Fibroblast of pulmonary artery (primary cell): ENCODE data around the gene ANKRD18A.
"Not testable (repeated sequence)": the region's sequence is repeated elsewhere in the genome, so short reads cannot be mapped to it uniquely, and the experiment has no call there.

Experiments
- DNase-seq: peaks from one replicate; pipeline ENCODE4 v3.0.0-alpha.2; 2010; ENCODE audit warnings: low read depth
- H3K4me3 ChIP-seq: replicated peaks from 2 replicates; pipeline ENCODE4 v1.5.1; 2011; ENCODE audit warnings: low read depth, mild to moderate bottlenecking, control low read depth, low read length, moderate library complexity
- TF ChIP-seq, protein P1 (sequence below): IDR thresholded peaks from 2 replicates; pipeline ENCODE4 v1.5.1; 2011; ENCODE audit warnings: mild to moderate bottlenecking, control low read depth, low read length, inconsistent platforms; ENCODE audit errors: missing control alignments

ANKRD18A gene

DNA sequence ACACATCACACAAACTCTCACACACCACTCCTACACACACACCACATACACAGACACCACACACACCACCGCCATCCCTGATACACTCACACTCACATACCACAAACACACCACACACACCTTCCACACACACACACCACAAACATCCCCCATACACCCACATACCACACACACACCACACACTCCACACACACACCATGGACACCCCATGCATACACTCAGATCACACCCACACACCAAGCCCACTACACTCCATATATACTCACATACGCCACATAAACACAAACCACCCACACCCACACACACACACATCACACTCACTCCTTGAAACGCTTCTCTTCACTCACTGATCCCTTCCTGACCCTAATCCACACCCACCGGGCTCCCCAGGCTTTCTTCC is 9.1 kb upstream of the ANKRD18A start:
- H3K4me3 ChIP-seq = no peak overlapping the region
- TF ChIP-seq, protein P1, sequence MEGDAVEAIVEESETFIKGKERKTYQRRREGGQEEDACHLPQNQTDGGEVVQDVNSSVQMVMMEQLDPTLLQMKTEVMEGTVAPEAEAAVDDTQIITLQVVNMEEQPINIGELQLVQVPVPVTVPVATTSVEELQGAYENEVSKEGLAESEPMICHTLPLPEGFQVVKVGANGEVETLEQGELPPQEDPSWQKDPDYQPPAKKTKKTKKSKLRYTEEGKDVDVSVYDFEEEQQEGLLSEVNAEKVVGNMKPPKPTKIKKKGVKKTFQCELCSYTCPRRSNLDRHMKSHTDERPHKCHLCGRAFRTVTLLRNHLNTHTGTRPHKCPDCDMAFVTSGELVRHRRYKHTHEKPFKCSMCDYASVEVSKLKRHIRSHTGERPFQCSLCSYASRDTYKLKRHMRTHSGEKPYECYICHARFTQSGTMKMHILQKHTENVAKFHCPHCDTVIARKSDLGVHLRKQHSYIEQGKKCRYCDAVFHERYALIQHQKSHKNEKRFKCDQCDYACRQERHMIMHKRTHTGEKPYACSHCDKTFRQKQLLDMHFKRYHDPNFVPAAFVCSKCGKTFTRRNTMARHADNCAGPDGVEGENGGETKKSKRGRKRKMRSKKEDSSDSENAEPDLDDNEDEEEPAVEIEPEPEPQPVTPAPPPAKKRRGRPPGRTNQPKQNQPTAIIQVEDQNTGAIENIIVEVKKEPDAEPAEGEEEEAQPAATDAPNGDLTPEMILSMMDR = no peak
- no peak for DNase-seq

DNA sequence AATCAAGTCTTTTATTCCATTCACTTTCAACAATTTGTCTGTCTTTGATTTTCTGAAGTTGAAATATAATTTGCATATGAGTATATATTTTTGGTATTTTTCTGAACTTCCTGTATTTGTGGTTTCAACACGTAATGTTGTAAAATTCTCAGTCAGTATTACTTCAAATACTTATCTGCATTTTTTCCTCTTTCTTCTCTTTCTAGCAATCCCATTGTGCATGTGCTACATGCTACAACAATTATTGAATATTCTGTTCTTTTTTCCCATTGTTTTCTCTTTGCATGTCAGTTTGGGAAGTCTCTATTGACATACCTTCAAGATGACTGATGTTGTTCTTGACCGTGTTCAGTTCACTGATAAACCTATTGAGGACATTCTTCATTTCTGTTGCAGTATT is 5.6 kb upstream of the ANKRD18A start:
- DNase-seq = no peak
- H3K4me3 ChIP-seq = no peak overlapping the region
- TF ChIP-seq, protein P1 = no peak

DNA sequence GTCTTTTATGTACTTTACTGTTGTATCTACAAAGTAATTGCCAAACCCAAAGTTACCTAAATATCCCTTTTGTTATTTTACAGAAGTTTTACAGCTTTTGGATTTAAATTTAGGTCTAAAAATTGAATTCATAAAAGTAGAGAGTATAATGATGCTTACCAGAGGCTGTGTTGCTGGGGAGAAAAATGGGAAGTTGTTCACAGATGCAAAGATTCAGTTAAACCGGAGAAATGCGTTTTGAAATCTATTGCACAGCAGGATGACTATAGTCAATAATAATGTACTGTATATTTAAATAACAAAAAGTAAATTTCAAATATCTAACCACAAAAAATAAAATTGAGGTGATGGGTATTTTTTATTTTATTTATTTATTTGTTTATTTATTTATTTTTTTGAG is 2.6 kb upstream of the ANKRD18A start:
- H3K4me3 ChIP-seq = no peak overlapping the region
- DNase-seq = no peak
- TF ChIP-seq, protein P1 = no peak

DNA sequence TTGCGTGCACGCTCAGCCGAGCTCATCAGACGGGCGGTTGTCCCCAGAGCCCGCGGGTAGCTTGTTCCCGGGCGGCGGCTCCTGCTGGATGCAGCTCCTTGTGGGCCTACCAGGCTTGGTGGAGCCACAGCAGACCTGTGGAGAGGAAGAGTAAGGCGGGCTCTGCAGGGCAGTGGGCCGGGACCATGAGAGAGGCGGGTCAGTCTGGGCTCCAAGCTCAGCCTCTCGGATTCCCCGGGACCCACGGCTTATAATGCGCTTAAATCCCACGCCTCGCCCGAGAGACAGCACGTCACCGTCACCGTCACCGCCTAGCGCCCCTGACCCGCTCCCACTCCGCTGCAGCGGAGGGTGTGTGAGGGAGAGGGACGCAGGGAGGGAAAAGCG is 1.9 kb upstream of the ANKRD18A start:
- H3K4me3 ChIP-seq = no peak overlapping the region
- TF ChIP-seq, protein P1 = no peak
- no peak for DNase-seq

DNA sequence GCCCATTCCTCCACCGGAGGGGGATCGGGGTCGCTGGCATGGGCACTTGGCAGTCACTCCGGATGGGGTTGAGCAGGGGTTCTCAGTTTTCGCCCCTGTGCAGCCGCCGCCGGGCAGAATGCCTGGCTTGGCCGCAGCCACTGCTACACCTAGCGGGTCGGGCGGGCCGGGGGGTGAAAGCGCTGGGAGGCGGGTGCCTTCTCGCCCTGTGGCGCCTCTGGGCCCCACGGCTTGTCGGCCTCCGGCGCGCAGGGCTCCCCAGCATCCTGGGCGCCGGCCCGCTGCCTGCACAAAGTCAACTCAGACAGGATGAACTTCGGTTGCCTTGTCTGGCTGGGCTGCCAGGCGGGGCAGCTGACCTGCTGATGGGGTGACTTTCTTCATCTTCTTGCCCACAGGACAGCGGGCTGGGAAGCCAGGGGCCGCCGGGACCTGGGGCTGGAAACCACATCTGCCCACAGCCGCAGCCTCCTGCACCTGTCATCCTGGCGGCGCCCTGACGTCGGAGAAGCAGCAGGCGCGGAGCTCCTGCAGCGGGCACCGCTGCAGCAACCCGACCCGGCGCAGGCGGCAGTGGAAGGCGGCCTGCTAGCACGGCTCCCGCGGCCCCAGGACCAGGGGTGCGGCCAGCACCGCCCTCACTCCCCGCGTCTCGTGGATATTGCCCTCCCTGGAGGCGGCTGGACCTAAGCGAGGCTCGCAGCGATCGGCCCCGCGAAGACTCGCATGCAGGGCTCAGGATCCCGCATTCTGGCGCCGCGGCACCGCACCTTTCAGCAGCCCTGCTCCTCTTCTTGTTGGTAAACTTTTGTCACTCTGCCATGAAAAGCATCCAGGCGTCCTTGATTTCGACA is 1.3 kb upstream of the ANKRD18A start:
- TF ChIP-seq, protein P1 = no peak
- H3K4me3 ChIP-seq = no peak overlapping the region
- DNase-seq = no peak

DNA sequence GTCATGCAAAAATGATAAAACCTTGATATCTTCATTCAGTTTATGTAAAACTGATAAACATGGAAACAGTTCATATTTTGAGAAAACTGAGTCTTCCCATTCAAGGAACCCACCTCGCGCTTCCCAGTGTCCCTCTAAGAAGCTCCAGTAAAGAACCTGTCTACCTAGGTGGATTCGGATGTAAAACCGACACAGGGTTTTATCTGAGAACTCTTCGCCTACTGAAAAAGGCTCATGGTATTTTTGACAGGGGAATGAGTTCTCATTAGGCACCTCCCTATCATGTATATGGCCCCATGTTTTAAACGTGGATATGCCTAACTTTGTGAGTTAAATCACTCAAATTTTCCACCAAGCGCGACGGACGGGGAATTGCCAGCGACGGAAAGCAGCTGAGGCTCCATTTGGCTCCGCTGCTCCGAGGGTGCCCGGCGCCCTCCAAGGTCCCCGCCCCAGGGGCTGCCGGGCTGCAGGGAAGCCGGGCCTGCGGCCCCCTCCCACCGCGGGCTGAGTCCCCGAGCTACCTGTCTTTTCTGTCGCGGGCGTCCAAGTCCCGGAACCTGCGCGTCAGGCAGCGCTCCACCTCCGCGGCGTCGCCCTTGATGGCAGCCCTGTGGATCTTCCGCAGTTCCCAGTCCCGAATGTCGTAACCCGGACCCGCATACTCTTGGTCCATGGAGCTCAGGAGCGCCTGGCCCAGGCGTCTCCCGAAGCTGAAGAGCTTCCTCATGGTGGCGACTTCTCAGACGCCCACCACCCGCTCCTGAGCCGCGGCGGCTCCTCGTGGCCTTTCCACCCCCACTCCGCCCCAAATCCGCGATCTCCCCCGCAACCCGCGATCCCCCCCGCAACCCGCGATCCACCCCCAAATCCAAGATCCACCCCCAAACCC is 594 bp downstream of the ANKRD18A start:
- no peak for DNase-seq
- H3K4me3 ChIP-seq = peak overlapping the region; percentile 51
- TF ChIP-seq, protein P1 = no peak

DNA sequence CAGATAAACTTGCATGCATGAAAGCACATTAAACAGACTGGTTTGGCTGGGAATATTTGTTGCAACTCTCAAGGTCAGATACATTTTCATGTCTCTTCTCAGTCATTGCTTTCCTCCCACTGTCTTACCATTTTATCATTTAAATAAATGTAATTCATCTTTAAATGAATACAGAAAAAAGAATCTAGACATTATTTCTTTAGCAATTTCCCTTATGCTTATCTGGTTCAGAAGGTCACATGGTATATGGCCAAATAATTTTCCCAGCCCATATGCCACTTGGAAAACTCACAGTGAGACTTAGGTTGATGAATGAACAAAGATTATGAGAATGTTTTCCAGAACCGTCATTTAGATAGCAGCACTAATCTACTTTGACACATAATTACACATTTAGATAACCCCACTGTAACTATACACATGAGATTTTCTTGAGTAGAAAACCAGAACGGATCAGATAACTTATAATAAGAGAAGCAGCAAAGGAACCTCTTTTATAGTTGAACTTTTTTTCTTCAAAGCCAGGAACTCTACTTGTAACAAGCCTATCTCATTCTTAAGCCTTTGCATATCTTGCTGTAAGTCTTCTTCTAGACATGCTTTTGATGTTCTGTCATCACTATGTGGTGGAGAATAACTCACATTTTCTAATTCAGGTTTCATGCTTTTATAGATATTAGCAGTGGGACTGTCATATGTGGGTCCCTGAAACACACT is 22.2 kb downstream of the ANKRD18A start:
- not testable (repeated sequence) for DNase-seq

DNA sequence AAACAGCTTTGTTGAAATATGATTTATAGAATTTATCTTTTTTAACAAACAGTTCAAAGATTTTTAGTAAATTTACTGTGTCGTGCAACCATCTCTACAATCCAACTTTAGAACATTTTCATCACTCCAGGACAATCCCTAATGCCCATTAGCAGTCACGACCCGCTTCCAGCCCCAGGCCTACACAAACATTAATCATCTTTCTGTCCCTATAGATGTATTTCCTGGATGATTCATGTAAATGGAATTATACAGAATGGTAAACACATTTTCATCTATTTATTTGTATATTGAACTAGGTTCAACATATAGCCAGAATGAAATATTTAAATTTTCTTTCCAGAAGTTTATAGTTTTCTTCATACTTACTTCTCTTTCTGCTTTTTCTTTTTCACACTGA is 25.3 kb downstream of the ANKRD18A start:
- DNase-seq, H3K4me3 ChIP-seq: not testable (repeated sequence)

More for the DNA sequence above, 22.2 kb downstream of the ANKRD18A start:
- H3K4me3 ChIP-seq = not testable (repeated sequence)

DNA sequence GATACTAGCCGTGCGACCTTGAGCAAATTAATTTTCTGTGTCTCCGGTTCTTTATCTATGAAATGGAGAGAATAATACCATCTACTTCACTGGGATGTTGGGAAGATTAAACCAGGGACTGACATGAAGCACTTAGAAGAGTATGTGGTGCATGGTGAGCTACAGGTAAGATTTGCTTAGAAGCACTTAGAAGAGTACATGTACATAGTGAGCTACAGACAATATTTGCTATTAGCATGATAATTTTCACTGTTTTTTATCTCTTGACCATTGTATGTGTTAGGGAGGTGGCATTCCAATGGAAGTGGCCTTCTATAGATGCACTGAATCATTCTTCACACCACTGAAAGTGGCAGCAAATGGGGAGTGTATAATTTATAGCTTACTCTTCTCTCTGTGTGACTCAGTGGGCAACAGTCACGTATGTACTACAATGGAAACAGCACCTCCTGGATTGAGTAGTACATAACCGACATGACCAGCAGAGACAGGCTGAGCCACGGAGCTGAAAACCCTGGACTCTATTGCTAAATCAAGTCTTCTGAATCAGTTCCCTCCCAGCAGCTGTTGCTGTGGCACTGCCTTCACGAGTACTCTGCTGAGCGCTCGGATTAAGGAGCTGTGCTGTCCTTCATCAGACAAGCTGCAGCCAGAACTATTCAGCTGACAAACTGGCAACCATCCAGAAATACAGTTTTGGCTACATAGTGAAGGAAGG is 28.9 kb downstream of the ANKRD18A start:
- not testable (repeated sequence) for H3K4me3 ChIP-seq
- peak; percentile 43 for DNase-seq

DNA sequence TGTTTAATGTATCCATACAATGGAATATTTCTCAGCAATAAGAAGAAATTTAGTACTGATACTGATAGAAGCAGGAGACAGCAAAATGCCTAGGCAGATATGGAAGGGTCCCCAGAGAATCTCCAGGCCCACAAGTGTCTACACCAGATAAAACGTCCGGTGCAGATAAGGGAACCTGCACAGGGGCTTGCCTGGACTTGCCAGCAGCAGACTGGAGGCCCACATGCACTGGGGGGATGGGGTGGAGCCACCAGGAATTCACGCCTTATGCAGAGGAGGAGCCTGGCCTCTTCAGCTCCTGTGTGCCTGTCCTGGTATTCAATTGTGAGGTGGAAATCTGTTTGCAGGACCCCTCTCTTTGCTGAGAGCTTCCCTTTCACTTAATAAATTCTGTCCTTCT is 36.6 kb downstream of the ANKRD18A start:
- not testable (repeated sequence) for H3K4me3 ChIP-seq, DNase-seq
